ENCODE results near the gene POLR3C.

DNA sequence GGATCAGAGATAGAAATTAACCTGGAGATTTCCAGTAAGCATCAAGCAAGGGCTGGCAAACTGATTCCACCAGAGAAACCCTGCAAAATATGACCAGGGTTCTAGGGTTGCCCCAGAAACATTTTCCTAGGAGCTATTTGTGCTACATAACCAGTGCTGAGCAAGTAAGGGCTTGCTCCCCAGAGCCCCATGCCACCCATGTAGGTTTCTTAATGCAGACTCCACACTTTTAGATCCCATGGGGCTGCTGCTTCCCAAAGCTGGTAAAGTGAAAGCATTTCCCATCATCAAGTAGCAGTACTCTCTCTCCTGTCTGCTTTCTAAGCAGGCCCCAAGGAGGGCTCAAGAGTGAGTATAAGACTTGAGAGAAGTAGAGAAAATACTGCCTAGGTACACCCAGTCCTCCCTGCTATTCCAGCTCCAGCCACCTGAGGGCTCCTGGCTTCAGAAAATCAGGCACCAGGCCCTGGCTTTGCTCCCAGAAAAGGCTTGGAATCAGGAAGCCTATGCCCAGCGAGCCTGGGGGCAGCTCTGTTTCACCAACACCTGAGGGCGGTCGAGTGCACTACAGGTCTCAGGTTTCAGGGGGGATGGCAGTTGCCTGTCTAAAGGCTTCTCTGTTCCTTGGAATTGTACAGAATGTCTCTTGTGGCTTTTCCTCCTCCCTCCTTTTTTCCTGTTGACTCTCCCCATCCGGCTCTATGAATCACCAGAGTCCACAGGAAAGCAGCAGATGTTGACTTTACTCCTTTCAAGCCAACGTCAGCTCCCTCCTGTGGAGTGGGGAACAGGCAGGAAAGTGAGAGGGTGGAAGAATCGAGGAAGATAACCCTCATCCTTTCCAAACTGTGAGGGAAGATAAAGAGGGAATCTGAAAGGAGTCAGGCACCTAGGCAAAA is 67.8 kb downstream of the POLR3C start:
- TF ChIP-seq, protein P1, sequence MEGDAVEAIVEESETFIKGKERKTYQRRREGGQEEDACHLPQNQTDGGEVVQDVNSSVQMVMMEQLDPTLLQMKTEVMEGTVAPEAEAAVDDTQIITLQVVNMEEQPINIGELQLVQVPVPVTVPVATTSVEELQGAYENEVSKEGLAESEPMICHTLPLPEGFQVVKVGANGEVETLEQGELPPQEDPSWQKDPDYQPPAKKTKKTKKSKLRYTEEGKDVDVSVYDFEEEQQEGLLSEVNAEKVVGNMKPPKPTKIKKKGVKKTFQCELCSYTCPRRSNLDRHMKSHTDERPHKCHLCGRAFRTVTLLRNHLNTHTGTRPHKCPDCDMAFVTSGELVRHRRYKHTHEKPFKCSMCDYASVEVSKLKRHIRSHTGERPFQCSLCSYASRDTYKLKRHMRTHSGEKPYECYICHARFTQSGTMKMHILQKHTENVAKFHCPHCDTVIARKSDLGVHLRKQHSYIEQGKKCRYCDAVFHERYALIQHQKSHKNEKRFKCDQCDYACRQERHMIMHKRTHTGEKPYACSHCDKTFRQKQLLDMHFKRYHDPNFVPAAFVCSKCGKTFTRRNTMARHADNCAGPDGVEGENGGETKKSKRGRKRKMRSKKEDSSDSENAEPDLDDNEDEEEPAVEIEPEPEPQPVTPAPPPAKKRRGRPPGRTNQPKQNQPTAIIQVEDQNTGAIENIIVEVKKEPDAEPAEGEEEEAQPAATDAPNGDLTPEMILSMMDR (conservative IDR thresholded peaks at IDR 0.05 in 1 of 2, IDR thresholded peaks at IDR 0.05 in 1 of 2; ENCODE audit: extremely low read depth in 1 of 2, insufficient read depth in 1 of 2, low read depth in 1 of 2, low read length in 2 of 2): peak; percentile 94 to 99
- TF ChIP-seq EZH2 (IDR thresholded peaks at IDR 0.05; ENCODE audit: borderline replicate concordance, low read length): no peak

Data from mammary epithelial cell (primary cell).